Breast epithelium (tissue), 3 donors: Measurements from ENCODE around the gene RRAS2.

Experiments used
- CTCF ChIP-seq, 3 donors: fragments of 450-650 bp; IDR thresholded peaks; one replicate each; pipeline ENCODE4 v1.5.1; 2016 to 2017; ENCODE audit warnings: antibody characterized with exemption in 3 of 3, mild to moderate bottlenecking in 3 of 3, moderate library complexity in 3 of 3
- POLR2AphosphoS5 ChIP-seq, 3 donors: sonication (generic); formaldehyde crosslinking; IDR thresholded peaks; one replicate each; pipeline ENCODE4 v1.6.1; 2017; ENCODE audit warnings: antibody characterized with exemption in 3 of 3

GRCh38 chr11:14290422-14290821 lies 68.6 kb downstream of the RRAS2 start:
- no peak for TF ChIP-seq CTCF (IDR thresholded peaks at IDR 0.05)
- no peak for TF ChIP-seq POLR2AphosphoS5 (IDR thresholded peaks at IDR 0.05)
